GM20000 (cell line): Measurements from ENCODE around the gene CA7.

Source experiments
- DNase-seq: peaks from one replicate; pipeline ENCODE4 v3.0.0; 2012; ENCODE audit warnings: low spot score
- TF ChIP-seq, protein P1 (sequence below): IDR thresholded peaks from 2 replicates; pipeline ENCODE4 v1.5.1; 2012; ENCODE audit warnings: mild to moderate bottlenecking, control low read depth; ENCODE audit errors: extremely low read depth, missing control alignments

CA7 gene

DNA sequence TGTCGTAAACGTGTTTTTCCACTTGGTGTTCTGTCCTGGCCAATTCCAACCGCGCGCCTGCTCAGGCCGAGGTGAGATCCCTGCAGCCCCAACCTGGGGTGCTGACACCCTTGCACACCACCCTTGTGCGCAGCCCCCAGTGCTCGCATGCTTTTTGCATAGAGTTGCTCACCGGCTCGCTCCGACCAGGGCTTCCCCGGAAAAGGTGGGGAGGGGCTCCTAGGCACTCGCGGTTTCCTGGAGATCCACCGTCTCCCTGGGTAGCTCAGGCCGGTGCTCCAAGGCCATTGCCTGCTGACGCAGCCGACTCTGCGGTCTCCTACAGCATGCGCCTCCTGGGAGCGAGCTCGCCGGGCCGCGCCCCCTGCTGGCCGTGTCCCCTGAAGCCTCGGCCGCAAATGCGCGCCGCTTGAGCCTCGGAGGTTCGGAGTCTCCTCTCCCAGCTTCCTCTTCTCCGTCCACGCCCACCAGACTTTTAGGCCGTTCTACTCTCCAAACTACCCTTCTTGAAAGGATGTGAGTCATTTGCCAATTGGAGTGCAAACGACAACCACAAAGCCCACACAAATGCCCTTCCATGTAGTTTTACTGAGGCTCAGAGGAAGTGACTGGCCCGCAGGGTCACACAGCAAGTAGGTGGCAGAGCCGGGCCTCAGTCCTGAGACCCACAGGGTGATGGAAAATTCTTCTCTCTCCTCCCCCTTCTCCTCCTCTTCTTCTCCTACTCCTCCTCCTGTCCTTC lies 28.9 kb downstream of the CA7 start:
- TF ChIP-seq, protein P1, sequence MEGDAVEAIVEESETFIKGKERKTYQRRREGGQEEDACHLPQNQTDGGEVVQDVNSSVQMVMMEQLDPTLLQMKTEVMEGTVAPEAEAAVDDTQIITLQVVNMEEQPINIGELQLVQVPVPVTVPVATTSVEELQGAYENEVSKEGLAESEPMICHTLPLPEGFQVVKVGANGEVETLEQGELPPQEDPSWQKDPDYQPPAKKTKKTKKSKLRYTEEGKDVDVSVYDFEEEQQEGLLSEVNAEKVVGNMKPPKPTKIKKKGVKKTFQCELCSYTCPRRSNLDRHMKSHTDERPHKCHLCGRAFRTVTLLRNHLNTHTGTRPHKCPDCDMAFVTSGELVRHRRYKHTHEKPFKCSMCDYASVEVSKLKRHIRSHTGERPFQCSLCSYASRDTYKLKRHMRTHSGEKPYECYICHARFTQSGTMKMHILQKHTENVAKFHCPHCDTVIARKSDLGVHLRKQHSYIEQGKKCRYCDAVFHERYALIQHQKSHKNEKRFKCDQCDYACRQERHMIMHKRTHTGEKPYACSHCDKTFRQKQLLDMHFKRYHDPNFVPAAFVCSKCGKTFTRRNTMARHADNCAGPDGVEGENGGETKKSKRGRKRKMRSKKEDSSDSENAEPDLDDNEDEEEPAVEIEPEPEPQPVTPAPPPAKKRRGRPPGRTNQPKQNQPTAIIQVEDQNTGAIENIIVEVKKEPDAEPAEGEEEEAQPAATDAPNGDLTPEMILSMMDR: peak; percentile 99
- peak; percentile 84 for DNase-seq

DNA sequence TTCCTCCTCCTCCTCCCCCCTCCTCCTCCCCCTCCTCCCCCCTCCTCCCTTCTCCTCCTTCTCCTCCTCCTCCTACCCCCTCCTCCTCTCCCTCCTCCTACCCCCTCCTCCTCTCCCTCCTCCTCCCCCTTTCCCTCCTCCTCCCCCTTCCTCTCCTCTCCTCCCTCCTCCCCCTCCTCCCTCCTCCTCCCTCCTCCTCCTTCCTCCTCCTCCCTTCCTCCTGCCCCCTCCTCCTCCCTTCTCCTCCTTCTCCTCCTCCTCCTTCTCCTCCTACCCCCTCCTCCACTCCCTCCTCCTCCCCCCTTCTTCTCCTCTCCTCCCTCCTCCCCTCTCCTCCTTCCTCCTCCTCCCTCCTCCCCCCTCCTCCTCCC lies 29.5 kb downstream of the CA7 start:
- TF ChIP-seq, protein P1: no peak
- no peak for DNase-seq

DNA sequence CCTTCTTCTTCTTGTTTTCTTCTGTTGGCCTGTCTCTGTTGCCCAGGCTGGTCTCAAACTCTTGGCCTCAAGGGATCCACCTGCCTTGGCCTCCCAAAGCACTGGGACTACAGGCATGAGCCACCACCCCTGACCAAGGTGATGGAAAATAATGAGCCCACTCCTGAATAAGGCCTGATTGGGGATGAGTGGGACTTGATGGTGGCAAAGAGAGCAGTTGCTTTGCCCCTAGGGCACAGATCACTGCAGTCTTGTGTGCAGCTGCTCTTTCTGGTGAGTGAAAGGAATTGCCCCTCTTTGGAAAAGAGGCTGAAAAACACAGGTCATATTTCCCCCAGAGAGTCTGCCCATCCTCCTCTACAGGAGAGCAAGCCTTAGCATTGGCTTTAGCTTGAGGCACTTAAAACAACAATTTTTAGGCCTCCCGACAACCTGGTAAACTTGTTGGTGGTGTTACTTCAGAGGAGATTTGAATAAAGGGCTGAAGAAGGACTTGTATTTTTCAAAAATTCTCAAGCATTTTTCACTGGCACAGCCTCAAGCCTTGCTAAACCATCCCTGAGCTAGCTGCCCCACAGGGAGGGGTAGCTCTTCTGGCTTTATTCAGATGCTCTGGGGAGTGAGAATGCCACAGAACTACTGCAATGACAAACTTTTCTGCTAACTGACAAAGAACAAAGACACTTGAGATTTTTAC lies 30.0 kb downstream of the CA7 start:
- no peak for DNase-seq
- TF ChIP-seq, protein P1: no peak

DNA sequence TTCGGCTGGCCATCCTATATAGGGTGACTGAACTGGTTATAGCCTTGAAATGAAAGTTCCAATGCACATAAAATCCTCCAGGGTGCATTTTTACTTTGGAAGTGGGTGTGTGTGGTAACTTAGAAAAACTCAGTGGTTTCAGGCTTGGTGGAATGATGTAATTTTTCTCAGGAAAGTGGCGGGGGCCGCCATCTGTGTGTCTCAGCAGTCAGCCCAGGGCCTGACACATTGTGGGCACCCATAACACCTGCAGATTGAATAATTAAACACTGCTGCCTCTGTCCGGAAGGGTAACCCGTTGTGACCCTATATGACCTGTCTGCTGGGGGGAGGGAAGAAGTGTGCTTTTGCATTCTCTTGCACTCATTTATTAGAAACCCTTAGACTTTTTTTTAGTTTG lies 33.9 kb downstream of the CA7 start:
- peak; percentile 42 for DNase-seq
- TF ChIP-seq, protein P1: no peak

DNA sequence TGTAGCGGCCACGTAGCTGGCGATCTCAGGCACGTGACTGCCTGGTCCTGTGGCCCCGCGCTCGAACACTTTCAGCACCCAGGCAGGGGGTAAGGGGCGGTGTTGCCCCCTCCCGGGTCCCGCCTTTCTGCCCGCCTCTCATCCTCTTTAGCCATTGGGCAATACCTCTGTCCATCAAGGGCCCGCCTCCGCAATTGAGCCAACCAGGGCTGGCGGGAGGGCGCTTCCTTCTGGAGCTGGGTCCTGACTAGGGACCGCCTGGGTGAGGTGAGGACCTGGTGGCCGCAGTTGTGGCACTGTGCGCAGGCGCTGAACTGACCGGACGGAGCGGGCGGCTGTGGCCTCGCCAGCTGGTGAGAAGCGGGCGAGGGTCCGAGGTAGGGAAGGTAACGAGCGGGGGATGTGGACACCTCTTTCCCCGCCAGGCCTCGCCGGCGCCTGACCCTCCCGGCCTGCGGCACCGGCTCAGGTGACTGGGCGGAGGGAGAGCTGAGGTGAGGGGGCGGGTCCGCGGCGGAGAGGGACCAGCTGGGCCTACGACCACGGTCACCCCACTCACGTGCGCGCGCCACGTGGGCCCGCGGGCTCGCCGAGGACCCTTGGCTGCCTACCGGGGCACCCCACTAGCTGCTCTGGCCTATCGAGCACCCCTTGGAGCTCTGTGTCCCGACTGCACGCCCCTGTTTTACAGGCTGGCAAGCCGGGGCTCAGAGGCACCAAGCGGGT lies 36.2 kb downstream of the CA7 start, which contains the start of gene PDP2:
Gene PDP2 (plus strand): TSS at position 228 of the 726 bp plus-strand sequence. CDS start 3,770 bp downstream, outside the sequence.
- TF ChIP-seq, protein P1: no peak

DNA sequence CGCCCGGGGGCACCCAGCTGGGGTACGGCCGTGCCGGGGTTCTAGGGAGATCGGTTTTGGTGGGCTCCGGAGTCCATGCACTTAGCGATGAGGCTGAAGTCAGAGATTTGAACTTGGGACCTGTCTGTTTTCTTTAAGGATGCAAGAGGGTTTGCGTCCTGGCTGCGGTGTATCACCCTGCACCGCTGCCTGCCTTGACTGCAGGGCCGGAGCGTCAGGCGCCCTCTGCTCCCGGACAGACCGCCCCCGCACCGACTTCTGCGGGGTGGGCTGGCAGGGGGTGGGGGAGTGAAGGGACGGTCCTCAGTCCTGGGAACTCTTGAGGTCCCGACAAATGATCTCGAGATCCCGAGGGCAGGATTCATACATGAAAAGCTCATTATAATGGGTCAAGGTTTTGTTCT lies 36.8 kb downstream of the CA7 start:
- DNase-seq: no peak
- TF ChIP-seq, protein P1: no peak

More for the DNA sequence above, 36.2 kb downstream of the CA7 start, which contains the start of gene PDP2:
- peak; percentile 95 for DNase-seq

DNA sequence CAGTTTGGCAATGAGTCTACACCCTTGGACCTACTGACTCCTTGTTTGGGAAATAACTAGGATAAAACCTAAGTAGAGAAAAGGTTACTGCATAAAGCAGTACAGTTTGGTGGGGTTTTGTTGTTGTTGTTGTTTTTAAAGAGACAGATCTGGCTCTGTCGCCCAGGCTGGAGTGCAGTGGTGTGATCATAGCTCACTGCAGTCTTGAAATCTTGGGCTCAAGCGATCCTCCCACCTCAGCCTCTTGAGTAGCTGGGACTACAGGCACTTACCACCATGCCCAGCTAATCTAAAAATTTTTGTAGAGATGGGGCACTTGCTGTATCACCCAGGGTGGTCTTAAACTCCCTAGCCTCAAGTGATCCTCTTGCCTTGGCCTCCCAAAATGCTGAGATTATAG lies 37.3 kb downstream of the CA7 start:
- no peak for DNase-seq
- TF ChIP-seq, protein P1: no peak
